Left lung (tissue), 10 donors: ENCODE data around the gene ANKS1B. TPM values are rescaled to one million over a fixed set of nuclear protein-coding genes. Genes with fewer than 3 reads are reported as not detected.

Source experiments
- ATAC-seq: fragments of 200-7000 bp; cut with Tn5 transposase; one replicate; pipeline ENCODE4 v1.9.1; 2020; ENCODE audit warnings: moderate library complexity
- DNase-seq, 4 donors: peaks; one replicate each; pipeline ENCODE4 v3.0.0-alpha.2; 2013 to 2020
- H3K27ac ChIP-seq, 2 donors: fragments of 200-600 bp; sonication (generic) in 1 of 2; one replicate each; pipeline versions ENCODE4 v1.5.0 to v1.8.0; 2020 to 2021
- H3K27me3 ChIP-seq, 2 donors: fragments of 200-600 bp; sonication (generic) in 1 of 2; one replicate each; pipeline versions ENCODE4 v1.5.0 to v1.8.0; 2020 to 2021
- H3K36me3 ChIP-seq, 2 donors: fragments of 200-600 bp; sonication (generic) in 1 of 2; one replicate each; pipeline versions ENCODE4 v1.5.0 to v1.8.0; 2020 to 2021
- H3K4me1 ChIP-seq, 2 donors: fragments of 200-600 bp; one replicate each; pipeline ENCODE4 v1.8.0; 2021
- H3K4me3 ChIP-seq, 2 donors: fragments of 200-600 bp; sonication (generic) in 1 of 2; one replicate each; pipeline versions ENCODE4 v1.5.0 to v1.8.0; 2020 to 2021; ENCODE audit warnings: mild to moderate bottlenecking in 1 of 2
- H3K9me3 ChIP-seq, 2 donors: fragments of 200-600 bp; sonication (generic) in 1 of 2; one replicate each; pipeline versions ENCODE4 v1.5.0 to v1.8.0; 2020 to 2021
- intact Hi-C, 2 donors: fragments of 100-400 bp; cut with DNase I; formaldehyde crosslinking; loops; one replicate each; pipeline versions ENCODE4 v1.11.2 to v1.14.2; 2022
- polyA plus RNA-seq, 6 donors: library from polyadenylated mRNA; unstranded; fragments of 120-200 nt; gene quantifications; one replicate each; pipeline ENCODE4 v1.2.1, GENCODE V29; 2013; ENCODE audit not compliant: insufficient read length in 6 of 6
- total RNA-seq, 2 donors: library from RNA; stranded (reverse); fragmentation: NEBNext Ultra II Directional; extraction: Animal tissue kit (Norgen Biotek cat#: 25700); gene quantifications; one replicate each; pipeline ENCODE4 v1.2.1, GENCODE V29; 2021
- TF ChIP-seq, protein P1 (sequence below), 2 donors: fragments of 200-600 bp; sonication (generic) in 1 of 2; IDR thresholded peaks; one replicate each; pipeline versions ENCODE4 v1.5.0 to v1.8.0; 2021; ENCODE audit warnings: antibody characterized with exemption in 2 of 2
- donor health status: DM: no; HTN: yes; CAD: no.
- donor health status: DM: no; HTN: no; CAD: no.

The ANKS1B gene
- total and polyA plus RNA-seq, 8 donors: 4.9 to 31.8 (median 14.9) TPM

DNA sequence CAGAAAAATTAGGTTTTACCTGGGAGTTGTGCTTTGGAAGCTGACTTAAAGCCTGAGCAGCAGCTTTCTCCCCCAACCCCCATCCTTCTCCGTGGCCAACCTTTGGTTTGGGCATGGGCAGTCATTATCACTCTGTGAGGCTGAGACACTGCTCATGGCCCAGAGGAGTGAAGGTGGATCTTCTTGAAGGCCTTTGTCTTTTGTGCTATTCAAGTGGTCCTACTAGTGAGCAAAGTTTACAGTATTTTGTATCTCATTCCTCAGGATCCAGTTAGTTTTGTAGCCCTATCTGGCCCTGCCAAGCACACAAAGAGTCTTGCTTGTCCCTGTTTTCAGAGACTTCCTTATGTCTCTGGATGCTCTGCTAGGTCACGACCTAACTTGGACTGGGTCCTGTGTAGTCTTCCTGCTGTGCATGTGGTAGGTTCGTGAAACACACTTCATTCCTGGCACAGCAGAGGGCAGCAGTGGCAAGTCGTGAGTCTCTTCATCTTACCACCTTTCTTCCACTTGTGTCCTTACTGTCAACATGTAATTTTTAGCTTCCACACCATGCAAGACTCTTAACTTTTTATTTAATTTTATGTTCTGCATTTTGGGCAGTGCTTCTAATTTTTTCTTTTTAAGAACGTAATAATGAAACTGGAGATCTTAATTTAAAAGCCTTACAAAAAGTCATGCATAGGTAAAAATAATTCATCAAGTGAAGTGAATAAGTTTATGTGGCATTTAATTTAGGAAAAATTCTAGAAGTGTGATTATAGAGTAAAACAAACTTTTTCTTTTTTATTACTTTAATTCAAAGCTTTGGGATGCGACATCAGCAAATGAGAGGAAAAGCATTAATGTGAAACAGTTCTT lies 1285.9 kb downstream of the ANKS1B start:
- peak; percentile 95 for ATAC-seq
- Histone ChIP-seq H3K36me3 (peaks cover 0 to 46% of the 10 kb centered on the region in 2 donors), H3K4me1 (peaks cover 6 to 15% of the 10 kb centered on the region in 2 donors), H3K9me3 (peaks cover 0 to 2% of the 10 kb centered on the region in 2 donors), H3K4me3 (no peak overlapping the region), H3K27ac (peak overlapping the region in 1 of 2 donors; percentile 53), H3K27me3 (no peaks in the 10 kb centered on the region)
- peak in 3 of 4 donors; percentile 22 to 67 (median 40) for DNase-seq
- TF ChIP-seq, protein P1, sequence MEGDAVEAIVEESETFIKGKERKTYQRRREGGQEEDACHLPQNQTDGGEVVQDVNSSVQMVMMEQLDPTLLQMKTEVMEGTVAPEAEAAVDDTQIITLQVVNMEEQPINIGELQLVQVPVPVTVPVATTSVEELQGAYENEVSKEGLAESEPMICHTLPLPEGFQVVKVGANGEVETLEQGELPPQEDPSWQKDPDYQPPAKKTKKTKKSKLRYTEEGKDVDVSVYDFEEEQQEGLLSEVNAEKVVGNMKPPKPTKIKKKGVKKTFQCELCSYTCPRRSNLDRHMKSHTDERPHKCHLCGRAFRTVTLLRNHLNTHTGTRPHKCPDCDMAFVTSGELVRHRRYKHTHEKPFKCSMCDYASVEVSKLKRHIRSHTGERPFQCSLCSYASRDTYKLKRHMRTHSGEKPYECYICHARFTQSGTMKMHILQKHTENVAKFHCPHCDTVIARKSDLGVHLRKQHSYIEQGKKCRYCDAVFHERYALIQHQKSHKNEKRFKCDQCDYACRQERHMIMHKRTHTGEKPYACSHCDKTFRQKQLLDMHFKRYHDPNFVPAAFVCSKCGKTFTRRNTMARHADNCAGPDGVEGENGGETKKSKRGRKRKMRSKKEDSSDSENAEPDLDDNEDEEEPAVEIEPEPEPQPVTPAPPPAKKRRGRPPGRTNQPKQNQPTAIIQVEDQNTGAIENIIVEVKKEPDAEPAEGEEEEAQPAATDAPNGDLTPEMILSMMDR (IDR thresholded peaks at IDR 0.05): peak; percentile 24 to 44
- intact Hi-C loops: no loop called here

- intact Hi-C loops: no loop called here
- DNase-seq: no peak
- no peak overlapping the region for H3K27ac ChIP-seq
- peaks cover 0 to 2% of the 10 kb centered on the region in 2 donors for H3K9me3 ChIP-seq
- no peaks in the 10 kb centered on the region for H3K27me3 ChIP-seq
- ATAC-seq: no peak
- H3K36me3 ChIP-seq: peaks cover 0 to 44% of the 10 kb centered on the region in 2 donors
- H3K4me3 ChIP-seq: no peak overlapping the region
- TF ChIP-seq, protein P1 (IDR thresholded peaks at IDR 0.05): no peak
- H3K4me1 ChIP-seq: peaks cover 6 to 15% of the 10 kb centered on the region in 2 donors
These were observed 1287.5 kb downstream of the ANKS1B start for GRCh38 chr12:98697209-98697608.

GRCh38 chr12:98696036-98696646 lies 1288.6 kb downstream of the ANKS1B start:
- Histone ChIP-seq H3K27ac (no peak overlapping the region), H3K4me3 (no peak overlapping the region), H3K27me3 (no peaks in the 10 kb centered on the region), H3K36me3 (peaks cover 0 to 46% of the 10 kb centered on the region in 2 donors), H3K9me3 (peaks cover 0 to 2% of the 10 kb centered on the region in 2 donors), H3K4me1 (peaks cover 6 to 15% of the 10 kb centered on the region in 2 donors)
- intact Hi-C loops: no loop called here
- no peak for DNase-seq
- TF ChIP-seq, protein P1 (IDR thresholded peaks at IDR 0.05): no peak
- ATAC-seq: no peak

DNA sequence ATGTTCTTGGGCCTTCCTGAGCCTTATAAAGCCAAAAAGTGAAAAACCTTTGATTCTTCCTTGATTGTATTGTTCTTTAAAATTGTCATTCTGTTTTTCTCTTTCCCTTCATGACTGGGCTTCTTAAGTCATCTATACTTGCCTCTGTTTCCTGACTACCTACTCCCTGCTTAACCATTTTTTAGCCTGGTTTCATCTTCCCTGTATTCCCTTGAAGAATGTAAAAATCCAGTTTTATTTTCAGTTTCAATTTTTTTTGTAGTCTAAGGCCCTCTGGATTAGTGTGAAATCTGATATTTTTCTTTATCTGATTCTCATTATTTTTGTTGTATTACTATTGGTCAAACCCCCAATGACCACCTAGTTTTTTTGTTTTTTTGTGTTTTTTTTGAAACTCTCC lies 1293.4 kb downstream of the ANKS1B start:
- DNase-seq: no peak
- Histone ChIP-seq H3K27ac (peak overlapping the region in 1 of 2 donors; percentile 53), H3K4me1 (no peaks in the 10 kb centered on the region), H3K4me3 (no peak overlapping the region), H3K36me3 (peaks cover 0 to 79% of the 10 kb centered on the region in 2 donors), H3K27me3 (no peaks in the 10 kb centered on the region), H3K9me3 (peaks cover 0 to 2% of the 10 kb centered on the region in 2 donors)
- no peak for ATAC-seq
- intact Hi-C loops: no loop called here
- TF ChIP-seq, protein P1 (IDR thresholded peaks at IDR 0.05): no peak

DNA sequence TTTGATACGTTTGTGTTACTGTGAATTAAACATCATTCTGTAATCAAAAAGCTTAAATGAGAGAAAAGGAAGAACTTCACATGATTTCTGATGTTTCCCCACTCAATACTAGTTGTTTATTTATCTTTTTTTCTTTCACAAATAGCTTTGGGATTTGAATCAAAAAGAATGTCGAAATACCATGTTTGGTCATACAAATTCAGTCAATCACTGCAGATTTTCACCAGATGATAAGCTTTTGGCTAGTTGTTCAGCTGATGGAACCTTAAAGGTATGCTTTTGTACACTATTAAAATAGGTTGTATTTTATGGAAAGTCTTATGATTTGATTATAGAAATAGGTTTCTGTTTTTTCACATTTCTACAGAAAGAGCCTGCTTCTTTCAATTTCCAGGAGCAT lies 1298.1 kb downstream of the ANKS1B start:
- Histone ChIP-seq H3K27me3 (no peaks in the 10 kb centered on the region), H3K4me1 (no peaks in the 10 kb centered on the region), H3K36me3 (peaks cover 0 to 91% of the 10 kb centered on the region in 2 donors), H3K27ac (no peak overlapping the region), H3K9me3 (no peaks in the 10 kb centered on the region), H3K4me3 (no peak overlapping the region)
- DNase-seq (no peak), ATAC-seq (no peak)
- intact Hi-C loops: no loop called here
- TF ChIP-seq, protein P1 (IDR thresholded peaks at IDR 0.05): no peak
